GM12865 (cell line): ENCODE results near the gene NEK1.
A peak's percentile ranks its signal among the peaks of the same experiment; 100 is the strongest.
"Not testable (repeated sequence)": the region's sequence is repeated elsewhere in the genome, so short reads cannot be mapped to it uniquely, and the experiment has no call there.

Experiments used
- DNase-seq: peaks from one replicate; pipeline ENCODE4 v3.0.0; 2010; ENCODE audit warnings: low read depth
- H3K4me3 ChIP-seq: 2 replicates; pipeline ENCODE4 v1.5.1; 2011; ENCODE audit warnings: mild to moderate bottlenecking, low read depth, low read length, control low read depth
- CTCF ChIP-seq: IDR thresholded peaks from 2 replicates; pipeline ENCODE4 v1.5.1; 2011; ENCODE audit warnings: low read length, control low read depth, low read depth, inconsistent platforms; ENCODE audit not compliant: insufficient read depth; ENCODE audit errors: missing control alignments

Gene NEK1

GRCh38 chr4:169573889-169574288 is 38.5 kb downstream of the NEK1 start:
- peak; percentile 23 for DNase-seq
- no peak overlapping the region for H3K4me3 ChIP-seq
- no peak for TF ChIP-seq CTCF

- H3K4me3 ChIP-seq: no peak overlapping the region
- no peak for DNase-seq
- no peak for TF ChIP-seq CTCF
These were observed 40.9 kb downstream of the NEK1 start for GRCh38 chr4:169571435-169571834.

- not testable (repeated sequence) for H3K4me3 ChIP-seq, DNase-seq
These were observed 41.4 kb downstream of the NEK1 start for GRCh38 chr4:169571012-169571411.

GRCh38 chr4:169570266-169570665 is 42.1 kb downstream of the NEK1 start:
- not testable (repeated sequence) for H3K4me3 ChIP-seq, DNase-seq

- not testable (repeated sequence) for H3K4me3 ChIP-seq, DNase-seq
These were observed 43.2 kb downstream of the NEK1 start for GRCh38 chr4:169569188-169569587.

GRCh38 chr4:169567916-169568315 is 44.5 kb downstream of the NEK1 start:
- H3K4me3 ChIP-seq: no peak overlapping the region
- no peak for TF ChIP-seq CTCF
- no peak for DNase-seq

- DNase-seq: peak; percentile 63
- no peak overlapping the region for H3K4me3 ChIP-seq
- TF ChIP-seq CTCF: peak; percentile 50
These were observed 46.2 kb downstream of the NEK1 start for GRCh38 chr4:169566021-169566818.

GRCh38 chr4:169565606-169566005 is 46.8 kb downstream of the NEK1 start:
- H3K4me3 ChIP-seq: no peak overlapping the region
- no peak for TF ChIP-seq CTCF
- no peak for DNase-seq
